ENCODE measurements around the gene CORO7. TPM values are rescaled to one million over a fixed set of nuclear protein-coding genes. Genes with fewer than 3 reads are reported as not detected.

CORO7 gene
- total RNA-seq = 11.6 TPM
- long read RNA-seq, transcript CORO7-201 (28 exons, 3,540 nt) = major isoform, 6 of 19 reads
- long read RNA-seq, partial matches to known transcripts = 4 of 19 reads
- long read RNA-seq, other reads (novel, unspliced or antisense) = 9 of 19 reads

DNA sequence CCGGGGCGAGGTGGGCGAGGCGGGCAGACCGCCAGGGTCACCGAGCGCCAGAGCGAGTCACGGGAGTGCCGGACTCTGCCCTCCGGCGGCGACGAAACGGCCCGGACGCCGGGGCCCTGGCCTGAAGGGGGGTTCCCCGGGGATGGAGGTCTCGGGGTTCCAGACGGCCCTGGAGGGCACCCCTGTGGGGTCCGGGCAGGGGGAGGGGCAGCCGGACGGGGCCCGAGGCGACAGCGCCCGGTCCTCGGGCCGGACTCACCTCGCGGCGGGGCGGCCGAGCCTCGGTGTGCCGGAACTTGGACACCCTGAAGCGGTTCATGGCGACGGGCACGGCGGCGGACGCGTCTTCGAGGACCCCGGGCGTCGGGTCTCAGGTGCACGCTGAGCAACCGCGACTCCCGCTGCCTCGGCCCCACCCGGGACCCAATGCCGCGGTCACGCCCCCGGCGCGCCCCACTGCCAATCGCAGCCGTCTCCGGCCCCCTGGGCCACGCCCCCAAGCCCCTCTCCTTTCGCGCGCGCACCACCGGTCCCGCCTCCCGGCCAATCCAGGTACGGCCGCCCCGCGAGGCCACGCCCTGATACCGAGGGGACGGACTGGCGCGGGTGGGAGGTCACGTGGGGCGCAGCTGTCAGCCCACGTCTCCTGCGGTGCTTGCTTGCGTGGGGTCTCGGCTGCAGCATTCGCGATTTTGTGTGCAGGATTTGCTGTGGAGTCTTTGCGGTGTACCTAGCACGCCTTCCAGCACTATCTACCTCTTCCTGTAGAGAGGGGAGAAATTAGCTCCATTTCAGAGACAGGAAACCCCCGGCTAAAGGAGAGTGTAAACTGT, at the start of gene CORO7:
Gene CORO7 (minus strand): TSS at position 397 of the 833 bp plus-strand sequence. CDS start 78 bp downstream, at position 319.
- ATAC-seq (ENCODE audit: poor library complexity) (peak; percentile 95), DNase-seq (peak; percentile 99)
- intact Hi-C loops (cut with DNase I) = no loop called here

DNA sequence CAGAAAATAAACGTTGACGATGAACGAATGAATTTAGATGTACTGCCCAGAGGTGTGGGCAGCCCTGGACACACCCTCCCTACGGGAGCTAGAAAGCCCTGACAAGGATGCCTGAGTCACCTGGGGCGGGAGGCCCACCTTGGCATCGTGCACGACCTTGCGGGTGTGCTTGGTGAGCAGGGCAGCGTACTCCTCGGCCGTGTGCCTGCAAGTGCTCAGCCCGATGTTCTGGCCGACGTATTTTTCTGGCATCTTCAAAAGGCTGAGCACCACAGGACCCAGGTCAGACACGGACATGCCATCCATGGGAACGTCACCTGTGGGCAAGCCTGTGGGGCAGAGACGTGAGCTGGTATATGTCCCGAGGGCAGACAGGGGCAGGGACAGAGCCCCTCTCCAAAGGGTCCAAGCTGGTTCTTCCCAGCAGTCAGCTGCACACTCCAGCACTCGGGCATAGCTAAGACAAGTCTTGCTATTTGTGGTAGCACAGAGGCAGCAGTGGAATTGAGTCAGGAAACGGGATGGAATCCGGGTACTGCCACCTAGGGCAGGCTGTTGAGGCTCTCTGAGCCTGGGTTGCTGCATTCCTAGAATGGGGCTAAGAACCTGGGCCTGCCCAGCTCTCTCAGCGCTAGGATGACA, 47.2 kb upstream of the CORO7 start:
- ATAC-seq (ENCODE audit: poor library complexity) (no peak), DNase-seq (no peak)
- intact Hi-C loops (cut with DNase I) = no loop called here

DNA sequence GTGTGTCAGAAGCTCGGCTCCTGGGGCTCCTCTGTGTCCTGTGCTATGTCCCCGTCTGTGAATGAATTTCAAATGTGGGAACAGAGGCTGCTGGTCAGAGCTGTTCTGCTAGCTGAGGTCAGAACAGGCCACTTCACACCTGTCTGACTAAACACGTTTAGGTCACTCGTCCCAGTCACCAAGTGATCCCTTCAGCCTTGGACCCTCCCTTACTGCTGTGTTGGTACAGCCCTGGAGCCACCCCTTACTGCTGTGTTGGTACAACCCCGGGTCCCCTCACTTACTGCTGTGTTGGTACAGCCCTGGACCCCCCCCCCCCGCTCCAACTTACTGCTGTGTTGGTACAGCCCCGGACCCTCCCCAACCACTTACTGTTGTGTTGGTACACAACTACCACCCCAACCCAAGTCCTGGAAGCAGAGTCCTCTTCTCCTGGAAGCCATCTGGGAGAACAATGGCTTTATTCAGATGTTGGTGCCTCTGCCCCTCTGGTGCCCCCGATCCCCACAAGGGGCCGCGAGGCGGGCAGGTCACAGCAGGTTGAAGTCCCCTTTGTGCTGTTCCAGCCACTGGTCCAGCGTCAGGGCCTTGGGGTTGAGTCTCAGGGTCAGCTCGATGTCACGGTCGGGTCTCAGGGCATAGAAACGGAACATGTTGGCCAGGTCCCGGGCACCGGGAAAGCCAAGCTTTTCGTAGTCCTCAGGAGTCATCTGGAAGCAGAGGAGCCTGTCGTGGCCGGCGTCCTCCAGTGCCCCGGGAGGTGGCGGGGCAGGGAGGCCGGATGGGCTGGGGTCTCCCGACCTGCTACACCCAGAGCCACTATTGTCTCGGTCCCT, 45.1 kb upstream of the CORO7 start:
- DNase-seq = no peak
- intact Hi-C loops (cut with DNase I) = no loop called here
- no peak for ATAC-seq (ENCODE audit: poor library complexity)

DNA sequence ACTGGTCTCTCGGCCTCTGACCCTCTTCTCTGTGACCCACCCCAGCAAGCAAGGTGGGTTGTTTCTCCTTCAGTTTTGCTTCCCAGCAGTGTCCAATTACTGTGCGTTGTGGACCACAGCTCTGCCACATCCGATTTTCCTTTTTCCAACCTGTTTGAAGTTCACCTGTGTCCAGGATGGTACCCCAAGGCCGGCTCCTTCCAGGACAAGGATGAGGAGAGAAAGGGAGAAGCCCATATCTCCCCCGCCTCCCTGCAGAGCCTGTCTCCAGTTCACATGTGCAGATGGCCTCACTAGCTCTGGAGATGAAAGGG, 44.5 kb upstream of the CORO7 start:
- intact Hi-C loops (cut with DNase I) = no loop called here
- DNase-seq (no peak), ATAC-seq (ENCODE audit: poor library complexity) (no peak)

DNA sequence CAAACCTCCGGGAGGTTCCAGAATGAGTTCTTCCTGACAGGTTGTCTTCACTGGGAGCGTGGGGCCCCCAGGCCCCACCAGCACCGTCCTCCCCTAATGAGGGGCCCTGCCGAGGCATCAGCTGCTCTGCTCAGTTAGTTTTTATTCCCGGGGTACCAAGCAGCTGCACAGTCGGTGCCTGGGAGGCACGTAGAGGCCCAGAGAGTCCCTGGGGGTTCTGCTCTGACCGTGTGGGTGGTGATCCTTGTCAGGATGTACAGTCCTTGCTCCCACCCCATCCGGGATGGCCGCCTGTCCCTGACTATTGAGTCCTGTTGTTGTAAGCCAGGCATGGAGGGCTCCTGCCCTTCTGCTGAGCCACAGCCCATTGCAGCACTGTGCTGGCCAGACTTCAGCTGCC, 39.6 kb upstream of the CORO7 start:
- ATAC-seq (ENCODE audit: poor library complexity) = no peak
- DNase-seq = no peak
- intact Hi-C loops (cut with DNase I) = no loop called here

DNA sequence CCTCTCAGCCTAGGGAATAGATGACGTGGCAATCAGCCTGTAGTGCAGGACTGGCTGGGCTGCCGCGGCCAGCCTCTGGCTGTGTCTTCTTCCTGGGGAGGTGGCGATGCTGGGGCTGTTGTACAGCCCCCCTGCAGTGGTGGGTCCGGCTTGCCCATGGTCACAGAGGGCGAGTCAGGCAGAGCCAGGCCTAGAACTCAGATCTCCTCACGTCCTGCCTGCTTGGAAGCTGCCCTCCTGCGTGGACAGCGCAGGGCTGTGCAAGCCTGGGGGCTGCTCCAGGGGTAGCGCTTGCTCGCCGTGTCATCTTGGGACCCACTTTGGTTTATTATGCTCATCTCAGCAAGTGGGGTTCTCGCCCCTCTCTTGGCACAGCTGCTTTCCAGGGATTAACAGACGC, 38.7 kb upstream of the CORO7 start:
- no peak for ATAC-seq (ENCODE audit: poor library complexity)
- intact Hi-C loops (cut with DNase I) = no loop called here
- DNase-seq = no peak

DNA sequence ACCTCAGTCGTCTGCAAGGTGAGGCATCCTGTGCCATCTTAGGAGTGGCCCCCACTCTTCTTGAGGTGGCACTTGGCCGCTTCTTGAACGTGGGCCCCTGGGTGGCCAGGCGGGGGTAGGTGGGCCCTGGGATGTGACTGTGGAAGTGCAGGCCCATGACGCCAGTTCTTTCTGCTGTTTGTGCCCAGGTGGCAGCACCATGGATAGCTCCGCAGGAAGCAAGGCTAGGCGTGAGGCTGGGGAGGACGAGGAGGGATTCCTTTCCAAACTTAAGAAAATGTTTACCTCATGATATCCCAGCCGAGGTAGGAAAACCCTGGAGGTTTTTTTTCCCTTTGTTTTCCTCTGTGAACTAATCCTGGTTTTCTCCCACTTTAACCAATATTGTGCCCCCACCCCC, 38.2 kb upstream of the CORO7 start:
- intact Hi-C loops (cut with DNase I) = no loop called here
- ATAC-seq (ENCODE audit: poor library complexity) (no peak), DNase-seq (no peak)

DNA sequence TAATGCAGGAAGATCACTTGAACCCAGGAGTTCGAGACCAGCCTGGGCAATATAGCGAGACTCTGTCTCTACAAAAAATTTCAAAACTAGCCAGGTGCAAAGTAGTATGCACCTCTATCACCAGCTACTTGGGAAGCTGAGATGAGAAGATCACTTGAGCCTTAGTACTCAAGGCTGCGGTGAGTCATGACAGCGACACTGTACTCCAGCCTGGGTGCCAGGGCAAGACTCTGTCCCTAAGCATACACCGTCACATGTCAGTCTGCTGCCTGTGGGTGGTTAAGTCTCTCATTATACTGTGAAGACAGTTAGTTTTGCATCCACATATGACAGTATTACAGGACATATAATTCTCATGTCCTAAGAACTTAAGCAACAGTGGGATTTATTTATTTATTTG, 36.3 kb upstream of the CORO7 start:
- intact Hi-C loops (cut with DNase I) = no loop called here
- ATAC-seq (ENCODE audit: poor library complexity) = no peak

DNA sequence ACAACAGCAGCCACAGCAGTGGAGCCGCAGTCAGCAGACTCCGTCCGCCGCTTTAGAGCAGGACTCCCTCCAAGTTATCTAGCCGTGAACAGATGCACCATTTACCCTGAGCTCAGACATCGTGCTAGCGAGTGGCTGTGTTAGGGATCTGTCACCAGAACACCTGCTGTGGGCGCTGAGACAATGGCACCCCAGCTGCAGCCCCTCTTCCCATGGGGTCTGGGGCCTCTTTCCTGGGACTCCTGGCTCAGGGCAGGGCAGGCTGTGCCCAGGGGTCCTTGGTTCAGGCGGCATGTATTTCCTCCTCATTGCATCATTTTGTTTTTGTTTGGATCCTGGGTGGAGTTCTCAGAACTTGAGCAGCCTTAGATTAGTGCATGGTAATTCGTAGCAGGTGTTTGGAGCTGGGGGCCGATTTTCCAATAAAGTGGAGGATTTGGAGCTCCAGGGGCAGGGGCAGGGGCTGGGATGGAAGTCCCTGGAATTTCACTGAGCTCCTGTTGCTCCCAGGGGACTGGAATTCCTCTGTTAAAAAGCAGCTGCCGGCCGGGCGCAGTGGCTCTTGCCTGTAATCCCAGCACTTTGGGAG, 34.6 kb upstream of the CORO7 start:
- no peak for ATAC-seq (ENCODE audit: poor library complexity)
- DNase-seq = no peak
- intact Hi-C loops (cut with DNase I) = no loop called here

More for the DNA sequence above, 36.3 kb upstream of the CORO7 start:
- DNase-seq = peak; percentile 19

DNA sequence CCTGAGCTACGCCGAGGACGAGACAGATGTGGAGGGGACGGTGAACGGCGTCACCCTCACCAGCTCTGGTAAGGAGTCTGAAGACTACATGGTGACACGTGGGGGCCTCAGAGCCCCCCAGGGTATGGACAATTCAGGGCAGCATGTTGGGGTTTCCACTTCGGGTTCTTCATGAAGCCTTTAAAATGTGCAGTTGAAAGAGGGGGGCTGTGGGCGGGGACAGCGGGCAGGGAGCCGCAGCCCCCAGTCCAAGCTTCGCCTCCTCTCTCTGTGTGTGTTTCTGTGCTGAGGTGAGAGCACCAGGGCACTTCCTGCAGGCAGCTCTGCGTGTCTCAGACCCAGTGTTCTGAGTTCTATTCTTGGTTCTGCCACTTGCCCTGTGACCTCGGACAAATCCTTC, 34.0 kb upstream of the CORO7 start:
- ATAC-seq (ENCODE audit: poor library complexity) = no peak
- no peak for DNase-seq
- intact Hi-C loops (cut with DNase I) = no loop called here

DNA sequence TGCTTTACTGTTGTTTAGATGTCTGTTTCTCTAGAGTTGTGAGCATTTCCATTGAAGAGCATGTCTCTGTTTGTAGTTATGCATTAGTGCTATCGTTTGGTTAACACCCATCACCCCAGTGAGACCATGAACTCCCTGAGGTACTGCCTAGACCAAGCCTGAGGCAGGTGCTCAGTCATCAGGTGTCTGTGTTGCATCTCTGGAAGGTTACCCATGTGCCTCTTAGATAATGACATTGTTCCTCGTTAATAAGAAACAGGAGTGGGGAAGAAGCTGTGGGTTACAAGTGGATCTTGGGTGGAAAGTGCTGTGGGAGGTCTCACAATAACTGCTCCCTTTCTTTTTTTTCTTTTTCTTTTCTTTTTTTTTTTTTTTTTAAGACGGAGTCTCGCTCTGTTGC, 27.6 kb upstream of the CORO7 start:
- DNase-seq = no peak
- intact Hi-C loops (cut with DNase I) = no loop called here
- no peak for ATAC-seq (ENCODE audit: poor library complexity)

DNA sequence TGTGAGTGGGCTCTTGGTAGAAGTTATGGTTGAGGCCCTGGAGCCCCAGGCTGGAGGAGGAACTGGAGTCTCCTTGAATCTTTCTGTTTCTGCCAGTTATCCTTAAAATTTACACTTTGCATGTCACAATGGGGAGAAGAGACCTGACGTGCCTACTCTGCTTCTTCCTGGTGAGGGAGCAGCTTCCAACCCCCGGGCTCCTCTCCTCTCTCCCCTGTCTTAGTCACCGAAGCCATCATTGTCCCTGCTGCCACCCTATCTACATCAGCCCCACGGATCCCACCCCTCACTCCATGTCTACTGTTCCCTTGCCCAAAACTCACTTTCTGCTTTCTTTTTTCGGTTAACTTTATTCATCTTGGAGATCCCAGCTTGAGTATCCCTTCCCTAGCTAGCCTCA, 26.9 kb upstream of the CORO7 start:
- no peak for ATAC-seq (ENCODE audit: poor library complexity)
- no peak for DNase-seq
- intact Hi-C loops (cut with DNase I) = no loop called here

DNA sequence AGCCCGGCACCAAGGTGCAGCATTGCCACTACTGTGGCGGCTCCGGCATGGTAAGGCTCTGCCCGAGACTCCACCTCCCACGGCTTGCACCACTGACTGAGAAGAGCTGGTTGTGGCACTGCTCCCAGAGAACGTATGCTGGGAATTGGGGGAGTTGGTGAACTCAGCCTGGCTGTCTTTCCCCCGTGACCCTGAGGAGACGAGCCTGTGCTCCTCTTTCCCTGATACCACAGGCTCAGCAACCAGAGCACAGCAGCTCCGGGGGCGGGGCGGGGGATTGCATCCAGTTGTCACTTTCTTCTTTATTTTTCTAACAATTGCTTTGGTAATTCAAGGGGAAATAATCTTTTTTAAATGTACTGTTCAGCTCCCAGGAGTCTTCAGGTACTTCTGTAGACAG, 26.0 kb upstream of the CORO7 start:
- intact Hi-C loops (cut with DNase I) = no loop called here
- DNase-seq (no peak), ATAC-seq (ENCODE audit: poor library complexity) (no peak)

DNA sequence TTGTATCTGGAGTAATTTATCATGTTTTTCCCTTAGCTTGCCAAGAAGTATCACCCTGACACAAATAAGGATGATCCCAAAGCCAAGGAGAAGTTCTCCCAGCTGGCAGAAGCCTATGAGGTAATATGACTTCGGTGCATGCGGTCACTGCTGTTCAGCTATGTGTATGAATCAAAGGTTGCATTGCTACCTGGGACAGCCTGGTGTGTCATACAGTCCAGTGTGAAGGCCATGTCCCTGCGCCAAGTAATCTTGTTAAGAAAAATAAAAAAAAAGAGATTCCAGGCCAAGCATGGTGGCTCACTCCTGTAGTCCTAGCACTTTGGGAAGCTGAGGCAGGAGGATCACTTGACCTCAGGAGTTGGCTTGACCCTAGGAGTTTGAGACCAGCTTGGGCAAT, 21.0 kb upstream of the CORO7 start:
- ATAC-seq (ENCODE audit: poor library complexity) (no peak), DNase-seq (no peak)
- intact Hi-C loops (cut with DNase I) = no loop called here

DNA sequence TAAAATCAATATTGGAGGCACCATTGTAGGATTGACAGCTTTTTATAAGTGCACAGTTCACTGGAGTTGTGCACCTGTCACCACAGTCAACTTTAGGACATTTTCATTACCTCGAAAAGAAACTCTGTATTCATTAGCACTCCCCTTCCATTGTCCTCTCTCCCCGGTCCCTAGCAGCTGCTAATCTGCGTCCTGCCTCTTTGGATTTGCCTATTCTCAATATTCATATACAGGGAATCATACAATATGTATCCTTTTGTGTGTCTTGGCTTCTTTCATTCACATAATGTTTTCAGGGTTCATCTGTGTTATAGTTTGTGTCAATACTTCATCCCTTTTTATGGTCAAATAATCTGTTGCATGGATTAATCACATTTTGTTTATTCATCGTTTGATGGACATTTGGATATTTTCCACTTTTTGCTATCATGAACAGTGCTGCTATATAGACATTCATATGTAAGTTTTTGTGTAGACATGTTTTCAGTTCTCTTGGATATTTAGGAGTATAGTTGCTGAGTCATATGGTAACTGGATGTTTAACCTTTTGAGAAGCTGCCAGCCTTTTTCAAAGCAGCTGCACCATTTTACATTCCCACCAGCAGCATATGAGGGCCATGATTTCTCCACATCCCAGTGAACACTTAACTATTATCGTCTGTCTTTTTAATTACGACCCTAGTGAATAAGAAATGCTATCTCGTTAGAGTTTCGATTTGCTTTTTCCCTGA, 19.1 kb upstream of the CORO7 start:
- intact Hi-C loops (cut with DNase I) = no loop called here
- ATAC-seq (ENCODE audit: poor library complexity) (no peak), DNase-seq (no peak)

DNA sequence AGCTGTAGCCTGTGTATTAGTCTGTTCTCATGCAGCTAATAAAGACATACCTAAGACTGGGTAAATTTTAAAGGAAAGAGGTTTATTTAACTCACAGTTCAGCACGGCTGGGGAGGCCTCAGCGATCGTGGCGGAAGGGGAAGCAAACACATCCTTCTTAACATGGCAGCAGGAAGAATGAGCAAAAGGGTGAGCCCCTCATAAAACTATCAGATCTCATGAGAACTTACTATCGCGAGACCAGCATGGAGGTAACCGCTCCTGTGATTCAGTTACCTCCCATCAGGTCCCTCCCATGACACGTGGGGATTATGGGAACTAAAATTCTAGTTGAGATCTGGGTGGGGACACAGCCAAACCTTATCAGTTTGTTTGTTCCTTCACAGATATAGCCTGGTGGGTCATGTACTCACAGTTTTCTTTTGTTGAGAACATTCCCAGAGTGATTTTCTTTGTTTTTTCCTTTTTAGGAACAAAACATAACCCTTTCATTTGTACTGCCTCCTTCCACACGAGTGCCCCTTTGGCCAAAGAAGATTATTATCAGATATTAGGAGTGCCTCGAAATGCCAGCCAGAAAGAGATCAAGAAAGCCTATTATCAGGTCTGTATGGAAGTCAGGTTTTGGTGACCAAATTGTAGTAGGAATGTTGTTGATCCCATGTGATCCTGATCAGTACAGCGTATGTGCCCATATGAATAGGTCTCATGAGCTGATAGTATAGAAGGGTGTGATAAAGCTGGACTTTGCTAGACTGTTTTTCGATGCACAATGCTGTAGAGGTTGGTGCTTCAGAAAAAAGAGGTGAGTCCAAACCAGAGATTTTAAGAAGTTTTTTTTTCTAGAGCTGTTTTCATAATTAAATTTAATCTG, 17.8 kb upstream of the CORO7 start:
- intact Hi-C loops (cut with DNase I) = no loop called here
- DNase-seq (no peak), ATAC-seq (ENCODE audit: poor library complexity) (no peak)

DNA sequence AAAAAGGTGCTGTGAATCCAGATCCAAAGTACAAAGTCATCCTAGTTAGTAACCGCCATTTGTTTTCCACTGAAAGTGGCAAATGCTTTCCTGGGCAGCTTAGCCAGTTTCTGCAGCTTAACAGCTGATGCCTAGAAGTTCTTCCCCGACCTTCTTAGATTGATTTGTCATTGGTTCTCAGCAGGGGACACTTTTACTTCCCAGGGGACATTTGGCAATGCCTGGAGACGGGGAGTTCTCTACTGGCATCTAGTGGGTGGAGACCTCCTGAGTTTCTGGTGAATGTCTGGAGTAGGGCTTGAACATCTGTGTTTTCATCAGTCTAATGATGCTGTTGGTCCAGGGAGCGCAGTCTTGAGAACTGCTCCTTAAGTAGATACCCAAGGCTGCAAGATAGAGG, 16.8 kb upstream of the CORO7 start:
- intact Hi-C loops (cut with DNase I) = no loop called here
- ATAC-seq (ENCODE audit: poor library complexity) (no peak), DNase-seq (no peak)

DNA sequence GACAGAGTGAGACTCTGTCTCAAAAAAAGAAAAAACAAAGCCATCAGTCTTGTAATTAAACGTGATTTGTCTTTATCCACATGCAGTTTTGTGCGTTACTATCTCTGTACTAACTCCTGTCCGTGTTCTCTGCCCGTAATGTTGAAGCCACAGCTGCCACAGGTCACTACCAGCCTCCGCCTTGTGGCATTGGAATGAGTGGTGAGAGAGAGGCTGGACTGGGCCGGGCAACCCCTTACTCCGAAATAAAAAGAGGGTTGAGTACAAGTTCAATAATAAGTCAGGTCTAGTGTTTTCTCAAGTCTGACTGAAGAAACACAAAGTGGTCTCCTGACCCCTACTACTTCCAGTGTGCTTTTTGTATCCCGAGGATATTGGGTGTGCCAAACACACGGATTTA, 14.6 kb upstream of the CORO7 start:
- intact Hi-C loops (cut with DNase I) = no loop called here
- DNase-seq = no peak
- no peak for ATAC-seq (ENCODE audit: poor library complexity)

Measured in Right ventricle myocardium superior (tissue), 1 donor.